K562 (cell line): ENCODE measurements around the gene POP7. TPM values are rescaled to one million over a fixed set of nuclear protein-coding genes. Genes with fewer than 3 reads are reported as not detected.

ENCODE experiments used
- ARID4B ChIP-seq: sonication (generic); formaldehyde crosslinking; IDR thresholded peaks from 2 replicates; pipeline ENCODE4 v1.8.0; 2022; ENCODE audit warnings: mild to moderate bottlenecking, missing genetic modification reagents
- MCM3 ChIP-seq: fragments of 450-650 bp; IDR thresholded peaks from 2 replicates; pipeline ENCODE4 v1.6.1; 2016
- MLX ChIP-seq, 2 experiments: fragments of 450-650 bp in 1 of 2; sonication (generic) in 1 of 2; formaldehyde crosslinking; conservative IDR thresholded peaks; 2 replicates each; pipeline versions ENCODE4 v1.4.0 to v1.8.1; 2020 to 2022; ENCODE audit warnings: mild to moderate bottlenecking in 1 of 2, missing genetic modification reagents in 1 of 2
- NR3C1 ChIP-seq: sonication (generic); formaldehyde crosslinking; IDR thresholded peaks from 2 replicates; pipeline ENCODE4 v1.8.1; 2022; ENCODE audit warnings: missing genetic modification reagents
- PURB ChIP-seq: sonication (generic); formaldehyde crosslinking; IDR thresholded peaks from 2 replicates; pipeline ENCODE4 v1.9.0; 2021; ENCODE audit warnings: low read depth, mild to moderate bottlenecking, missing genetic modification reagents
- TFE3 ChIP-seq: fragments of 450-650 bp; formaldehyde crosslinking; IDR thresholded peaks from 2 replicates; pipeline ENCODE4 v1.4.0; 2020; ENCODE audit warnings: mild to moderate bottlenecking, mixed read lengths
- polyA plus RNA-seq, 8 experiments: library from polyadenylated mRNA; depleted of rRNA in 4 of 8; stranded (reverse) in 5 of 8; unstranded in 3 of 8; fragments of >200 nt; fragmentation: Nextera tagmentation in 2 of 8; fragmentation: Illumina TruSeq in 1 of 8; extraction: Ambion mirVana in 2 of 8; extraction: Trizol in 1 of 8; gene quantifications; 2 replicates each; pipeline versions ENCODE4 v1.2.1 to v1.2.3, GENCODE V29; 2011 to 2014; ENCODE audit warnings: inconsistent platforms in 1 of 8, missing spikeins in 1 of 8
- total RNA-seq, 7 experiments: library from RNA; depleted of rRNA in 6 of 7; stranded (reverse); fragments of >200 nt in 6 of 7; fragmentation: Illumina TruSeq in 2 of 7; extraction: Trizol in 2 of 7; gene quantifications; 2 replicates each; pipeline versions ENCODE4 v1.2.1 to v1.2.3, GENCODE V29; 2011 to 2021; ENCODE audit warnings: low replicate concordance in 1 of 7
- TF ChIP-seq, protein P1 (sequence below): fragments of 250-450 bp; sonication (Bioruptor Pico); IDR thresholded peaks from 2 replicates; pipeline ENCODE4 v1.4.0; 2020; ENCODE audit warnings: mild to moderate bottlenecking, moderate library complexity
- TF ChIP-seq, protein P2 (sequence below): fragments of 250-450 bp; sonication (Bioruptor Pico); IDR thresholded peaks from 2 replicates; pipeline ENCODE4 v1.5.1; 2021; ENCODE audit warnings: mild to moderate bottlenecking

Gene POP7
- total and polyA plus RNA-seq, 9 of the 15 experiments (the other 6 are each of a cell fraction or from before 2014, with no cell fraction given) = 11.5 to 163 (median 68.9) TPM

GRCh38 chr7:100694098-100694745 is 11.7 kb upstream of the POP7 start, which contains the start of gene GIGYF1 (continued):
- TF ChIP-seq, protein P1, sequence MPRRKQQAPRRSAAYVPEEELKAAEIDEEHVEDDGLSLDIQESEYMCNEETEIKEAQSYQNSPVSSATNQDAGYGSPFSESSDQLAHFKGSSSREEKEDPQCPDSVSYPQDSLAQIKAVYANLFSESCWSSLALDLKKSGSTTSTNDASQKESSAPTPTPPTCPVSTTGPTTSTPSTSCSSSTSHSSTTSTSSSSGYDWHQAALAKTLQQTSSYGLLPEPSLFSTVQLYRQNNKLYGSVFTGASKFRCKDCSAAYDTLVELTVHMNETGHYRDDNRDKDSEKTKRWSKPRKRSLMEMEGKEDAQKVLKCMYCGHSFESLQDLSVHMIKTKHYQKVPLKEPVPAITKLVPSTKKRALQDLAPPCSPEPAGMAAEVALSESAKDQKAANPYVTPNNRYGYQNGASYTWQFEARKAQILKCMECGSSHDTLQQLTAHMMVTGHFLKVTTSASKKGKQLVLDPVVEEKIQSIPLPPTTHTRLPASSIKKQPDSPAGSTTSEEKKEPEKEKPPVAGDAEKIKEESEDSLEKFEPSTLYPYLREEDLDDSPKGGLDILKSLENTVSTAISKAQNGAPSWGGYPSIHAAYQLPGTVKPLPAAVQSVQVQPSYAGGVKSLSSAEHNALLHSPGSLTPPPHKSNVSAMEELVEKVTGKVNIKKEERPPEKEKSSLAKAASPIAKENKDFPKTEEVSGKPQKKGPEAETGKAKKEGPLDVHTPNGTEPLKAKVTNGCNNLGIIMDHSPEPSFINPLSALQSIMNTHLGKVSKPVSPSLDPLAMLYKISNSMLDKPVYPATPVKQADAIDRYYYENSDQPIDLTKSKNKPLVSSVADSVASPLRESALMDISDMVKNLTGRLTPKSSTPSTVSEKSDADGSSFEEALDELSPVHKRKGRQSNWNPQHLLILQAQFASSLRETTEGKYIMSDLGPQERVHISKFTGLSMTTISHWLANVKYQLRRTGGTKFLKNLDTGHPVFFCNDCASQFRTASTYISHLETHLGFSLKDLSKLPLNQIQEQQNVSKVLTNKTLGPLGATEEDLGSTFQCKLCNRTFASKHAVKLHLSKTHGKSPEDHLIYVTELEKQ = no peak
- TF ChIP-seq TFE3 (peak; percentile 98), PURB (CRISPR knock-in tag) (no peak), NR3C1 (CRISPR knock-in tag) (no peak), MLX (CRISPR knock-in tag; conservative IDR thresholded peaks at IDR 0.05) (no peak), MCM3 (no peak), ARID4B (CRISPR knock-in tag) (no peak)
- TF ChIP-seq, protein P2, sequence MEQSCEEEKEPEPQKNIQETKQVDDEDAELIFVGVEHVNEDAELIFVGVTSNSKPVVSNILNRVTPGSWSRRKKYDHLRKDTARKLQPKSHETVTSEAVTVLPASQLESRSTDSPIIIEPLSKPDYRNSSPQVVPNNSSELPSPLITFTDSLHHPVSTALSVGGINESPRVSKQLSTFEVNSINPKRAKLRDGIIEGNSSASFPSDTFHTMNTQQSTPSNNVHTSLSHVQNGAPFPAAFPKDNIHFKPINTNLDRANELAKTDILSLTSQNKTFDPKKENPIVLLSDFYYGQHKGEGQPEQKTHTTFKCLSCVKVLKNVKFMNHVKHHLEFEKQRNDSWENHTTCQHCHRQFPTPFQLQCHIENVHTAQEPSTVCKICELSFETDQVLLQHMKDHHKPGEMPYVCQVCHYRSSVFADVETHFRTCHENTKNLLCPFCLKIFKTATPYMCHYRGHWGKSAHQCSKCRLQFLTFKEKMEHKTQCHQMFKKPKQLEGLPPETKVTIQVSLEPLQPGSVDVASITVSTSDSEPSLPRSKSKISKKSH = no peak
- TF ChIP-seq, all 486 proteins: peak for 65
